ENCODE measurements around the gene ZNF516. TPM values are rescaled to one million over a fixed set of nuclear protein-coding genes. Genes with fewer than 3 reads are reported as not detected.

The ZNF516 gene
- total and polyA plus RNA-seq, 7 donors: 2.1 to 29.9 (median 24.3) TPM

GRCh38 chr18:76484749-76485387 lies 10.2 kb downstream of the ZNF516 start:
- H3K9me3 ChIP-seq: no peaks in the 10 kb centered on the region
- H3K4me3 ChIP-seq: no peak overlapping the region
- 54 to 86% methylated on average over 6 of the region's 6 CpGs for WGBS, 2 donors
- no peaks in the 10 kb centered on the region for H3K36me3 ChIP-seq
- intact Hi-C loops (cut with DNase I): no loop called here
- H3K4me1 ChIP-seq: peaks cover 0 to 44% (median 23%) of the 10 kb centered on the region in 4 donors
- no peak for DNase-seq
- no peak overlapping the region for H3K27ac ChIP-seq
- TF ChIP-seq EP300 (IDR thresholded peaks at IDR 0.05) (peak in 1 of 4 donors; percentile 2), POLR2AphosphoS5 (IDR thresholded peaks at IDR 0.05) (no peak)
- no peaks in the 10 kb centered on the region for H3K27me3 ChIP-seq

DNA sequence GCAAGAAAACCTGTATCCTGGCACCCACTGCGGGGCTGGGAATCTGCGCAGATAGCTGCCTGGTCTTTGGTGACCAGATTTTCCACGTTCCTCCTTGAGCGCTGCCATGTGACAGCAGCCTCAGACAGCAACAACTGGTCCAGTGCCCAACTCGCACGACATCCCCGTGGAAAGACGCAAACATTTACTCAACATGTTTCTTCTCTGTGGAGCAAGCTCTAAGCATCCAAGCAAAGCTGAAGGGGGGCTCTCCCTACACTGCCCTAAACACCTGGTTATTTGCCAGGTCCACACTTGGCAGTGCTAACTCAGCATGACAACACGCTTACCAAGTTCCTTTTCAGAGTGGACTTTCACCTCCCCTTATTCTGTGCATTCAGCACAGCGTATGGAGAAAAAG lies 11.3 kb downstream of the ZNF516 start:
- WGBS, 2 donors: 58 to 85% methylated on average over 10 of the region's 10 CpGs
- DNase-seq: no peak
- intact Hi-C loops (cut with DNase I): no loop called here
- Histone ChIP-seq H3K4me1 (peaks cover 0 to 41% (median 15%) of the 10 kb centered on the region in 4 donors), H3K27ac (no peak overlapping the region), H3K9me3 (no peaks in the 10 kb centered on the region), H3K36me3 (no peaks in the 10 kb centered on the region), H3K4me3 (no peak overlapping the region), H3K27me3 (no peaks in the 10 kb centered on the region)
- TF ChIP-seq EP300 (IDR thresholded peaks at IDR 0.05) (no peak), POLR2AphosphoS5 (IDR thresholded peaks at IDR 0.05) (no peak)

- no peak for TF ChIP-seq POLR2AphosphoS5 (IDR thresholded peaks at IDR 0.05)
- TF ChIP-seq, protein P1, sequence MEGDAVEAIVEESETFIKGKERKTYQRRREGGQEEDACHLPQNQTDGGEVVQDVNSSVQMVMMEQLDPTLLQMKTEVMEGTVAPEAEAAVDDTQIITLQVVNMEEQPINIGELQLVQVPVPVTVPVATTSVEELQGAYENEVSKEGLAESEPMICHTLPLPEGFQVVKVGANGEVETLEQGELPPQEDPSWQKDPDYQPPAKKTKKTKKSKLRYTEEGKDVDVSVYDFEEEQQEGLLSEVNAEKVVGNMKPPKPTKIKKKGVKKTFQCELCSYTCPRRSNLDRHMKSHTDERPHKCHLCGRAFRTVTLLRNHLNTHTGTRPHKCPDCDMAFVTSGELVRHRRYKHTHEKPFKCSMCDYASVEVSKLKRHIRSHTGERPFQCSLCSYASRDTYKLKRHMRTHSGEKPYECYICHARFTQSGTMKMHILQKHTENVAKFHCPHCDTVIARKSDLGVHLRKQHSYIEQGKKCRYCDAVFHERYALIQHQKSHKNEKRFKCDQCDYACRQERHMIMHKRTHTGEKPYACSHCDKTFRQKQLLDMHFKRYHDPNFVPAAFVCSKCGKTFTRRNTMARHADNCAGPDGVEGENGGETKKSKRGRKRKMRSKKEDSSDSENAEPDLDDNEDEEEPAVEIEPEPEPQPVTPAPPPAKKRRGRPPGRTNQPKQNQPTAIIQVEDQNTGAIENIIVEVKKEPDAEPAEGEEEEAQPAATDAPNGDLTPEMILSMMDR (IDR thresholded peaks at IDR 0.05): no peak
- no peak for TF ChIP-seq EP300 (IDR thresholded peaks at IDR 0.05)
- no peak for TF ChIP-seq POLR2A (IDR thresholded peaks at IDR 0.05)
- H3K4me1 ChIP-seq: peaks cover 0 to 38% (median 10%) of the 10 kb centered on the region in 4 donors
- H3K36me3 ChIP-seq: no peaks in the 10 kb centered on the region
- no peaks in the 10 kb centered on the region for H3K27me3 ChIP-seq
- intact Hi-C loops (cut with DNase I): no loop called here
- H3K9me3 ChIP-seq: no peaks in the 10 kb centered on the region
- WGBS, 2 donors: 89 to 91% methylated on average over 15 of the region's 15 CpGs
- no peak overlapping the region for H3K27ac ChIP-seq
- DNase-seq: no peak
- no peak overlapping the region for H3K4me3 ChIP-seq
Measured at GRCh38 chr18:76482971-76483691, 11.9 kb downstream of the ZNF516 start.

DNA sequence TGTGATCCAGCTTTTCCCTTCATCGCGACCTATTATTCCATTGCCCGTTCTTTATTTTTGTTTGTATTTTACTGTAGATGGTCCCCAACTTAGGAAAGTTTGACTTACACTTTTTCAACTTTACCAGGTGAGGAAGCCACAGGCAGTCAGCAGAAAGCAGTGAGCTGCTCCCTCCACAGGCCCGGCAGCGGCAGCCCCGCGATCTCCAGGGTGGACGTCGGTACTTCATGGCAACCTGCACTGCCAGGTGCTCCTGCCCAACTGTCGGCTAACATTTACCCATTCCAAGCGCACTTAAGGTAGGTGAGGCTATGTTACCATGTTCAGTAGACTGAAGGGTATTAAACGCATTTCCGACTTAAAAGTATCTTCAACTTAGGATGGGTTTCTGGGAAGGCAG lies 12.8 kb downstream of the ZNF516 start:
- no peak overlapping the region for H3K4me3 ChIP-seq
- no peak for DNase-seq
- H3K4me1 ChIP-seq: peaks cover 0 to 38% (median 10%) of the 10 kb centered on the region in 4 donors
- no peak for TF ChIP-seq POLR2A (IDR thresholded peaks at IDR 0.05)
- no peak for TF ChIP-seq POLR2AphosphoS5 (IDR thresholded peaks at IDR 0.05)
- TF ChIP-seq, protein P1 (IDR thresholded peaks at IDR 0.05): no peak
- no peak for TF ChIP-seq EP300 (IDR thresholded peaks at IDR 0.05)
- intact Hi-C loops (cut with DNase I): no loop called here
- no peak overlapping the region for H3K27ac ChIP-seq
- 89 to 98% methylated on average over 13 of the region's 13 CpGs for WGBS, 2 donors
- H3K36me3 ChIP-seq: no peaks in the 10 kb centered on the region
- no peaks in the 10 kb centered on the region for H3K27me3 ChIP-seq
- no peaks in the 10 kb centered on the region for H3K9me3 ChIP-seq

- peaks cover 0 to 38% (median 22%) of the 10 kb centered on the region in 4 donors for H3K4me1 ChIP-seq
- no peaks in the 10 kb centered on the region for H3K36me3 ChIP-seq
- H3K4me3 ChIP-seq: no peak overlapping the region
- no peaks in the 10 kb centered on the region for H3K27me3 ChIP-seq
- no peaks in the 10 kb centered on the region for H3K9me3 ChIP-seq
- no peak overlapping the region for H3K27ac ChIP-seq
- intact Hi-C loops (cut with DNase I): no loop called here
- DNase-seq: no peak
- no peak for TF ChIP-seq EP300 (IDR thresholded peaks at IDR 0.05)
- TF ChIP-seq, protein P1 (IDR thresholded peaks at IDR 0.05): no peak
- TF ChIP-seq POLR2AphosphoS5 (IDR thresholded peaks at IDR 0.05): no peak
- WGBS, 2 donors: 80 to 86% methylated on average over 3 of the region's 3 CpGs
Measured at GRCh38 chr18:76480913-76481312, 14.1 kb downstream of the ZNF516 start.

Measured in sigmoid colon (tissue), 7 donors.